ENCODE data around the gene SLC10A3.

SLC10A3 gene

GRCh38 chrX:154449618-154450017 lies 40.8 kb downstream of the SLC10A3 start:
- Histone ChIP-seq H3K27ac (no peak overlapping the region), H3K4me1 (peaks cover 0 to 15% (median 10%) of the 10 kb centered on the region in 4 donors), H3K27me3 (no peaks in the 10 kb centered on the region), H3K4me3 (no peak overlapping the region), H3K36me3 (peaks cover 12 to 30% (median 23%) of the 10 kb centered on the region in 3 donors), H3K9me3 (no peaks in the 10 kb centered on the region)
- no peak for TF ChIP-seq CTCF (IDR thresholded peaks at IDR 0.05)
- DNase-seq: no peak
- intact Hi-C loops (cut with DNase I; ENCODE audit: low total_unique reads): no loop called here

- Histone ChIP-seq H3K36me3 (peaks cover 12 to 30% (median 23%) of the 10 kb centered on the region in 3 donors), H3K4me1 (peaks cover 0 to 19% (median 11%) of the 10 kb centered on the region in 4 donors), H3K27me3 (no peaks in the 10 kb centered on the region), H3K9me3 (no peaks in the 10 kb centered on the region), H3K27ac (no peak overlapping the region), H3K4me3 (no peak overlapping the region)
- no peak for DNase-seq
- intact Hi-C loops (cut with DNase I; ENCODE audit: low total_unique reads): no loop called here
- TF ChIP-seq CTCF (IDR thresholded peaks at IDR 0.05): no peak
Measured at GRCh38 chrX:154448484-154448883, 41.9 kb downstream of the SLC10A3 start.

- Histone ChIP-seq H3K4me3 (no peak overlapping the region), H3K4me1 (peaks cover 0 to 22% (median 11%) of the 10 kb centered on the region in 4 donors), H3K9me3 (no peaks in the 10 kb centered on the region), H3K27me3 (no peaks in the 10 kb centered on the region), H3K36me3 (peaks cover 16 to 48% (median 35%) of the 10 kb centered on the region in 3 donors), H3K27ac (no peak overlapping the region)
- TF ChIP-seq CTCF (IDR thresholded peaks at IDR 0.05): no peak
- DNase-seq: no peak
- intact Hi-C loops (cut with DNase I; ENCODE audit: low total_unique reads): no loop called here
Measured at GRCh38 chrX:154446430-154446829, 44.0 kb downstream of the SLC10A3 start.

DNA sequence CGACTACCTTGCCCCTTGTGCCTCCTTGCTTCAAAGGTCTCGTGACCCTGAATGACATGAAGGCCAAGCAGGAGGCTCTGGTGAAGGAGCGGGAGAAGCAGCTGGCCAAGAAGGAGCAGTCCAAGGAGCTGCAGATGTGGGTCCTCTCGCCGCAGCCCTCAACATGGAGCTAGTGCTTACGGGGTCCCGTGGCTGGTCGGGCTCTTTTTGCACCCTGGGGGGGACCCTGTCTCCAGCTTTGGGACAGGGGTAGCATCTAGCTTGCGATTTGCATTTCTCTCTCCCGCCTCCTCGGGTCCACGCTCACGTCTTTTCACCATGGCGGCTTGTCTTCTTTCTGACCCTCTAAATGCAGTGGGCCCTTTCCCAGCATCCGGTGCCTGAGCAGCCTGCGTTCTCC lies 44.7 kb downstream of the SLC10A3 start:
- Histone ChIP-seq H3K4me3 (no peak overlapping the region), H3K27me3 (no peaks in the 10 kb centered on the region), H3K27ac (no peak overlapping the region), H3K36me3 (peaks cover 16 to 52% (median 36%) of the 10 kb centered on the region in 3 donors), H3K4me1 (peaks cover 0 to 22% (median 11%) of the 10 kb centered on the region in 4 donors), H3K9me3 (no peaks in the 10 kb centered on the region)
- no peak for TF ChIP-seq CTCF (IDR thresholded peaks at IDR 0.05)
- intact Hi-C loops (cut with DNase I; ENCODE audit: low total_unique reads): no loop called here
- DNase-seq: no peak

- intact Hi-C loops (cut with DNase I; ENCODE audit: low total_unique reads): no loop called here
- Histone ChIP-seq H3K27me3 (no peaks in the 10 kb centered on the region), H3K4me3 (peak overlapping the region; percentile 64 to 69), H3K4me1 (peaks cover 0 to 22% (median 11%) of the 10 kb centered on the region in 4 donors), H3K36me3 (peaks cover 16 to 43% (median 31%) of the 10 kb centered on the region in 3 donors), H3K9me3 (no peaks in the 10 kb centered on the region), H3K27ac (peak overlapping the region; percentile 83 to 91)
- no peak for DNase-seq
- no peak for TF ChIP-seq CTCF (IDR thresholded peaks at IDR 0.05)
Measured at GRCh38 chrX:154444755-154445246, 45.6 kb downstream of the SLC10A3 start.
